ENCODE results near the gene TGM4. TPM values are rescaled to one million over a fixed set of nuclear protein-coding genes. Genes with fewer than 3 reads are reported as not detected.
"Not testable (repeated sequence)": the region's sequence is repeated elsewhere in the genome, so short reads cannot be mapped to it uniquely, and the experiment has no call there.

The TGM4 gene
- total RNA-seq, 1 experiment from 2014 or later: 0.43 TPM

GRCh38 chr3:44926921-44927320 is 52.5 kb downstream of the TGM4 start:
- H3K4me3 ChIP-seq: no peak overlapping the region
- no peaks in the 10 kb centered on the region for H3K9me3 ChIP-seq
- no peaks in the 10 kb centered on the region for H3K36me3 ChIP-seq
- H3K27me3 ChIP-seq: no peaks in the 10 kb centered on the region
- no peak for DNase-seq

GRCh38 chr3:44927371-44927770 is 53.0 kb downstream of the TGM4 start:
- DNase-seq: no peak
- H3K36me3 ChIP-seq: no peaks in the 10 kb centered on the region
- no peaks in the 10 kb centered on the region for H3K27me3 ChIP-seq
- H3K4me3 ChIP-seq: no peak overlapping the region
- no peaks in the 10 kb centered on the region for H3K9me3 ChIP-seq

- Histone ChIP-seq H3K9me3 (no peaks in the 10 kb centered on the region), H3K27me3 (no peaks in the 10 kb centered on the region), H3K36me3 (no peaks in the 10 kb centered on the region), H3K4me3 (no peak overlapping the region)
- DNase-seq: no peak
Measured at GRCh38 chr3:44929782-44930181, 55.4 kb downstream of the TGM4 start.

GRCh38 chr3:44930911-44931310 is 56.5 kb downstream of the TGM4 start:
- H3K4me3 ChIP-seq: no peak overlapping the region
- no peaks in the 10 kb centered on the region for H3K9me3 ChIP-seq
- H3K36me3 ChIP-seq: no peaks in the 10 kb centered on the region
- no peak for DNase-seq
- no peaks in the 10 kb centered on the region for H3K27me3 ChIP-seq

- H3K36me3 ChIP-seq: no peaks in the 10 kb centered on the region
- H3K9me3 ChIP-seq: no peaks in the 10 kb centered on the region
- DNase-seq: no peak
- H3K27me3 ChIP-seq: no peaks in the 10 kb centered on the region
- no peak overlapping the region for H3K4me3 ChIP-seq
Measured at GRCh38 chr3:44931791-44932190, 57.4 kb downstream of the TGM4 start.

- no peaks in the 10 kb centered on the region for H3K27me3 ChIP-seq
- no peak for DNase-seq
- H3K36me3 ChIP-seq: no peaks in the 10 kb centered on the region
- no peaks in the 10 kb centered on the region for H3K9me3 ChIP-seq
- no peak overlapping the region for H3K4me3 ChIP-seq
Measured at GRCh38 chr3:44932271-44932670, 57.9 kb downstream of the TGM4 start.

GRCh38 chr3:44932986-44933944 is 58.9 kb downstream of the TGM4 start:
- H3K4me3 ChIP-seq: no peak overlapping the region

GRCh38 chr3:44939581-44940036 is 65.2 kb downstream of the TGM4 start:
- no peaks in the 10 kb centered on the region for H3K9me3 ChIP-seq
- peak; percentile 18 for DNase-seq
- H3K27me3 ChIP-seq: no peaks in the 10 kb centered on the region
- no peaks in the 10 kb centered on the region for H3K36me3 ChIP-seq
- no peak overlapping the region for H3K4me3 ChIP-seq

More at GRCh38 chr3:44932986-44933944, 58.9 kb downstream of the TGM4 start:
- no peaks in the 10 kb centered on the region for H3K36me3 ChIP-seq
- H3K27me3 ChIP-seq: no peaks in the 10 kb centered on the region
- no peaks in the 10 kb centered on the region for H3K9me3 ChIP-seq
- no peak for DNase-seq

GRCh38 chr3:44942202-44942921 is 68.0 kb downstream of the TGM4 start:
- no peaks in the 10 kb centered on the region for H3K27me3 ChIP-seq
- no peaks in the 10 kb centered on the region for H3K9me3 ChIP-seq
- DNase-seq: no peak
- no peak overlapping the region for H3K4me3 ChIP-seq
- H3K36me3 ChIP-seq: no peaks in the 10 kb centered on the region

- no peak overlapping the region for H3K4me3 ChIP-seq
- no peaks in the 10 kb centered on the region for H3K36me3 ChIP-seq
- H3K9me3 ChIP-seq: no peaks in the 10 kb centered on the region
- no peak for DNase-seq
- H3K27me3 ChIP-seq: no peaks in the 10 kb centered on the region
Measured at GRCh38 chr3:44948239-44948638, 73.8 kb downstream of the TGM4 start.

- not testable (repeated sequence) for DNase-seq, H3K27me3 ChIP-seq, H3K9me3 ChIP-seq, H3K4me3 ChIP-seq, H3K36me3 ChIP-seq
Measured at GRCh38 chr3:44949770-44950169, 75.4 kb downstream of the TGM4 start.

- Histone ChIP-seq H3K4me3 (no peak overlapping the region), H3K36me3 (no peaks in the 10 kb centered on the region), H3K9me3 (no peaks in the 10 kb centered on the region), H3K27me3 (no peaks in the 10 kb centered on the region)
- no peak for DNase-seq
Measured at GRCh38 chr3:44950275-44950734, 75.9 kb downstream of the TGM4 start.

- H3K27me3 ChIP-seq: no peaks in the 10 kb centered on the region
- no peaks in the 10 kb centered on the region for H3K36me3 ChIP-seq
- DNase-seq: no peak
- no peak overlapping the region for H3K4me3 ChIP-seq
- H3K9me3 ChIP-seq: no peaks in the 10 kb centered on the region
Measured at GRCh38 chr3:44952689-44953088, 78.3 kb downstream of the TGM4 start.

- H3K36me3 ChIP-seq: no peaks in the 10 kb centered on the region
- H3K4me3 ChIP-seq: no peak overlapping the region
- H3K9me3 ChIP-seq: no peaks in the 10 kb centered on the region
- H3K27me3 ChIP-seq: no peaks in the 10 kb centered on the region
- DNase-seq: no peak
Measured at GRCh38 chr3:44954304-44954703, 79.9 kb downstream of the TGM4 start.

GRCh38 chr3:44954962-44955361 is 80.6 kb downstream of the TGM4 start:
- Histone ChIP-seq H3K36me3 (no peaks in the 10 kb centered on the region), H3K9me3 (no peaks in the 10 kb centered on the region), H3K4me3 (no peak overlapping the region), H3K27me3 (no peaks in the 10 kb centered on the region)
- DNase-seq: no peak

GRCh38 chr3:44955917-44956316 is 81.5 kb downstream of the TGM4 start:
- peak; percentile 15 for DNase-seq

GRCh38 chr3:44957986-44958385 is 83.6 kb downstream of the TGM4 start:
- DNase-seq: no peak
- Histone ChIP-seq H3K36me3 (no peaks in the 10 kb centered on the region), H3K4me3 (no peak overlapping the region), H3K27me3 (no peaks in the 10 kb centered on the region), H3K9me3 (no peaks in the 10 kb centered on the region)

More at GRCh38 chr3:44955917-44956316, 81.5 kb downstream of the TGM4 start:
- H3K27me3 ChIP-seq: no peaks in the 10 kb centered on the region
- no peak overlapping the region for H3K4me3 ChIP-seq
- no peaks in the 10 kb centered on the region for H3K36me3 ChIP-seq
- H3K9me3 ChIP-seq: no peaks in the 10 kb centered on the region
